HG02798 (cell line): ENCODE results near the gene EGFR.
"Not testable (repeated sequence)": the region's sequence is repeated elsewhere in the genome, so short reads cannot be mapped to it uniquely, and the experiment has no call there.

Source experiments
- ATAC-seq: cut with Tn5 transposase; IDR thresholded peaks from one replicate; pipeline ENCODE4 v1.9.1; 2021; ENCODE audit warnings: mild to moderate bottlenecking; ENCODE audit not compliant: unreplicated experiment, poor library complexity

The EGFR gene

DNA sequence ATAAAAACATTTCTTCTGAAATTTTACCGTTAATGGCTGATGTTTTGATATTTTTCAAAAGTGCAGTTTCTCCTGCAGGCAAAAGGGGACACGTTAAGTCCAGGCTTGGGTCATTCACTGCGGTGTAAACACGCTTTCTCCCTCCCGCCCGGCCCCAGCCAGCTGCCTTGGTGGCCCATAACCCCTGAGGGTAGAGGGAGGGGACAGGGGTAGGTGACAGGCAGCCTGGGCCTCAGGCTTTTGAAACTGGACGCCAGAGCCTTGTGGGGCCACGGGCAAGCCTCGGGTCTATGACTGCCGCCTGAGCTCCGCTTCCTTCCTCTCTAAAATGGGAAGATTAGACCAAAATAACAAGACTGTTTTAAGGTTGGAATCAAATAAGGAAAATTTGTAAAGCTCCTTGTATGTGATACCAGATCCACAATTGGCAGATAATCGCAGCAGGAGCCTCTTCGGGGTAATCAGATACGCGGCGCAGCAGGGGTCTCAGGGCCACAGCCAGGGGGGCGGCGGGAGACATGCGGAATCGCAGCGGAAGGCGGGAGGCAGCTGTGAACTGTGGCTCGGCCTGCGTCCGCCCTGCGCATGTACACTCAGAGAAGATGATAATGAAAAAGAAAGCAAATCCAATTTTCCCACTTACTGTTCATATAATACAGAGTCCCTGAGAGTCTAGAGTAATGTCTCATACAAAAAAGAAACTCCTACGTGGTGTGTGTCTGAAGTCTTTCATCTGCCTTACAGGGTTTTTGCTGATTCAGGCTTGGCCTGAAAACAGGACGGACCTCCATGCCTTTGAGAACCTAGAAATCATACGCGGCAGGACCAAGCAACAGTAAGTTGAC lies 138.3 kb downstream of the EGFR start:
- no peak for ATAC-seq

DNA sequence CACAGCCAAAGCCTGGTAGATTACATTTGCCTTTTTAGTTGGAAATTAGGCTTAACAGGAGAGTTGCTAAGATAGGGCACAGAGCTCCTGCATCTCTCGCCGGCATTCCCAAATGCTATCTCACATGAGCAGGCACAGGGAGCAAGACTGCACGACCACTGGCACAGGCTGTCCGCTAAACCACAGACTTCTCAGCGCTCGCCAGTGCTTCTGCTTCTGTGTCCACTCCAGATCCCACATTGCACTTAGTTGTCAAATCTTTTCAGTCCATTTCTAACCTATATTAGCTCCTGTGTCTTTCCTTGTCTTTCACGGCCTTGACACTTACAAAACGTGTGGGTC lies 138.9 kb downstream of the EGFR start:
- no peak for ATAC-seq

DNA sequence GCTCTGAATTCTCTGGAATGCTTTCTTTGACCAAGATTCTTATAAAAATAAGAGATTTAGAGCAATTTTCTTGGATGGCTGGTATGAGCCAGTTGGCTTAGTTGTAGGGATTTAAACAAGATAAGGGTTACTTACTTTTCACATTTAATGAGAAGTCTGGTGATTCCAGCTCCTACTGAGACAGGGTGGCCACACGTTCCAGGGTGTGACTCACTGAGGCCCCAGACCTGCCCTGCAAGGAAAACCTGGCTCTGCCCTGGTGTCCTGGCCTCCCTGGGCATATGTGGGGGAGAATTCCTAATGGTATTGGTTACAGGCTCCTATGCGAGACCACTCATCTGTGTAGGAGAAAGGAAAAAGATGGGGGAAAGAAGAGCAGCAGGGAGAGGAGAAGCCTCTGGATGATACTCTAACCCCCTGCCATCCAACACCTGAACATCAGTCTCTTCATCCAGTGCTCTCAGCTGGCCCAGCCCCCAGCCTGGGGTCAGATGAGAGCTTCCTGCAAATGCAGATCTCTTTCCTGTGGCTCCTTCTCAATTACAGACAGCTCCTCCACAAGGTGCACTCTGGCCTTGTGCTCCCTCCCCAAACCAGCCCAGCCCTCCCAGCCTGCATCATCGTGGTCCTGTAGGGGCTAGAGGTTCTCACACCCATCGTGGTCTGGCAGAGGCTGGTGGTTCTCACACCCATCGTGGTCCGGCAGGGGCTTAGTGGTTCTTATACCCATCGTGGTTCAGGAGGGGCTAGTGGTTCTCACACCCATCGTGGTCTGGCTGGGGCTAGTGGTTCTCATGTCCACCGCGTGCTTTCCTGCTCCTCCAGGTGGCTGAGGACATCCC lies 139.9 kb downstream of the EGFR start:
- ATAC-seq: no peak

DNA sequence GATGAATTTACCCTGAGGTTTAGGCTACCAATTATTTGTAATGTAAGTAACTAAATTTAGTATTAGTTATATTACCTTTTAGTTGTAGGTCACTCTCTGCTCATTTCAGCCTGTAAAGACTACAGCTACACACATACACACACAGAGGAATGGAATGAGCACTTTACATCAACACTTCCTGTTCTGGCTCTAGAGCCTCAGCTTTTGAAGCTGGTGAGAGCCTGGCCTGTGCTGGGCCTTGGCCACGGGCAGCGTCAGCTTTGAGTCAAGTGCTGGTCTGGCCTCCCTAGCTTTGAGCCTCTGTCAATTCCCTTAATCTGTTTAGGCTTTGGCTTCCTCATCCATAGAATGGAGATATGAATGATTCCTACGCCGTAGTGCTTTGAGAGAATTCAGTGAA lies 141.7 kb downstream of the EGFR start:
- no peak for ATAC-seq

DNA sequence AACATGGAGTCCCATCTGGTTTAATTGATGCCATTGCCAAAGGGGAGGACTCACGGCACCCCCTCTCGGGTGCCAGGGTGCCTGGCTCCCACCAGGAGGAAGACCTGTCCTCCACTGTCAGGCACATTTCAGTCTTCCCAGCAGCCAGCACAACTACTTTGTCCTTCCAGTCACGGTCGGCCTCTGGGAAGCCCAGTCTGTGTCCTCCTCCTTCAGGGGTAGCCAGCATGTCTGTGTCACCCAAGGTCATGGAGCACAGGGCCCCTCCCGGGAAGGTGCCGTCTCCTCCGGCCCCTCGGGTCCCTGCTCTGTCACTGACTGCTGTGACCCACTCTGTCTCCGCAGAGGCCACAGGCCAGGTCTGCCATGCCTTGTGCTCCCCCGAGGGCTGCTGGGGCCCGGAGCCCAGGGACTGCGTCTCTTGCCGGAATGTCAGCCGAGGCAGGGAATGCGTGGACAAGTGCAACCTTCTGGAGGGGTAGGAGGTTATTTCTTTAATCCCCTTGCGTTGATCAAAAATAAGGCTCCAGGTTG lies 142.4 kb downstream of the EGFR start:
- no peak for ATAC-seq

DNA sequence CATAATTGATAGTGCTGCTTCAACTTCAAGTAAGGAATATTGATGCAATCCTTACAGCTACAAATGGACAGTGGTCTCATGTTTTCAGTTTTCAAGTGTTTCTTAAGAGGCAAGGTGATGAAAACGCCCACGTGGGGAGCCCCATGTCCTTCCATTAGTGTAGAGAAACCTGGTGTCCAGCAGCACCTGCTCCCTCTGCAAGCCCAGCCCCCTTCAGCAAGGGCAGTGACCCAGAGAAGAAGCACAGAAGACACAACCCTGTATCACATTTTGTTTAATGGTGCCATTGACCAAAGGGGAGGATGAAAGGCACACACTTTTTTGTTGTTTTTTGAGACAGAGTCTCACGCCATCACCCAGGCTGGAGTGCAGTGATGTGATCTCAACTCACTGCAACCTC lies 143.7 kb downstream of the EGFR start:
- no peak for ATAC-seq

DNA sequence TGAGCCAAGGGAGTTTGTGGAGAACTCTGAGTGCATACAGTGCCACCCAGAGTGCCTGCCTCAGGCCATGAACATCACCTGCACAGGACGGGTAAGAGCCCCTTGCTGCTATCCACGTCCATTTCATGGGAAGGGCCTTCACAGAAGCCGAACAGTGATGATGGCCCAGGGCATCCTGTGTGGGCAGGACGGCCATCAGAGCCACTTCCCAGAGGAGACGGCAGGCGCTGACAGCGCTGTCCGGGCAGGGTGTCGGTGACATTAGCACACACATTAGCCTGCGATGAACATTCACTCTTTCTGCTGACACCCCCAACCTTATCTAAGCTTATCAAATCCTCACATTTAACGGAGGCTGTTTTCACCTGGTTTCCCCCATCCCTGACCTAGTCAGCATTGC lies 144.9 kb downstream of the EGFR start:
- ATAC-seq: no peak

DNA sequence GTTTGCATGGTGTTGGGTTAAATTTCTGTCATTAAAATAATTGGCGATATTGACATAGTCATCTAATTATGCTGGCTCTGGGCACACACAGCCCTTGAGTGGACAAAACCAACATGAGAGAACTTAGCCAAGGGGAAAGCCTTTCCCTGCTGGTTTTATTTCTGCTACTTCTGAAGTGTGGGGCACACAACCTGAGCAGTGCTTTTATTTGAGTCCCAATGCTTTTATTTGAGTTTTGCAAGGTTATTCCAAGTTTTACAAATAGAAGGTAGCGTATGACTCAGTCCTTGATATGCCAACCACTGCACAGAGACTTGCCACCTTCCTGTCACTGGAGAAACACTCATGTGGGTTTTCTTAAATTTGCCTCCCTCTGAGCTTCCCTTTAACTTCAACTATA lies 145.7 kb downstream of the EGFR start:
- ATAC-seq: no peak

DNA sequence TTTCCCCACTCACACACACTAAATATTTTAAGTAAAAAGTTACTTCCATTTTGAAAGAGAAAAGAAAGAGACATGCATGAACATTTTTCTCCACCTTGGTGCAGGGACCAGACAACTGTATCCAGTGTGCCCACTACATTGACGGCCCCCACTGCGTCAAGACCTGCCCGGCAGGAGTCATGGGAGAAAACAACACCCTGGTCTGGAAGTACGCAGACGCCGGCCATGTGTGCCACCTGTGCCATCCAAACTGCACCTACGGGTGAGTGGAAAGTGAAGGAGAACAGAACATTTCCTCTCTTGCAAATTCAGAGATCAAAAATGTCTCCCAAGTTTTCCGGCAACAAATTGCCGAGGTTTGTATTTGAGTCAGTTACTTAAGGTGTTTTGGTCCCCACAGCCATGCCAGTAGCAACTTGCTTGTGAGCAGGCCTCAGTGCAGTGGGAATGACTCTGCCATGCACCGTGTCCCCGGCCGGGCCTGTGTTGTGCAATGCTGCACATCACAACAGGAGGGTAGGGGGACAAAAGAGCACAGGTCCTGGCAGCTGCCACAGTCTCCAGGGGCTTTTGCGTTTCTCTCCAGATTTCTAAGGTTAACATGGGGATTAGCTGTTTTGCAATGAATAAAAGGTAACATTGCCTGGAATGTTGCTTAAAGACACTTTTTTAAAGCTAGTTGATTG lies 146.5 kb downstream of the EGFR start:
- ATAC-seq: no peak

DNA sequence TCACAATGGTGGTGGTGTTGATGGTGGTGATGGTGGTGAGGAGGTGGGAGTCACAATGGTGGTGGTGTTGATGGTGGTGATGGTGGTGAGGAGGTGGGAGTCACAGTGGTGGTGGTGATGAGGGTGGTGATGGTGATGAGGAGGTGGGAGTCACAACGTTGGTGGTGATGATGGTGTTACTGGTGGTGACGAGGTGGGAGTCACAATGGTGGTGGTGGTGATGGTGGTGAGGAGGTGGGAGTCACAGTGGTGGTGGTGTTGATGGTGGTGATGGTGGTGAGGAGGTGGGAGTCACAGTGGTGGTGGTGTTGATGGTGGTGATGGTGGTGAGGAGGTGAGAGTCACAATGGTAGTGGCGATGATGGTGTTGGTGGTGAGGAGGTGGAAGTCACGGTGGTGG lies 148.5 kb downstream of the EGFR start:
- not testable (repeated sequence) for ATAC-seq

DNA sequence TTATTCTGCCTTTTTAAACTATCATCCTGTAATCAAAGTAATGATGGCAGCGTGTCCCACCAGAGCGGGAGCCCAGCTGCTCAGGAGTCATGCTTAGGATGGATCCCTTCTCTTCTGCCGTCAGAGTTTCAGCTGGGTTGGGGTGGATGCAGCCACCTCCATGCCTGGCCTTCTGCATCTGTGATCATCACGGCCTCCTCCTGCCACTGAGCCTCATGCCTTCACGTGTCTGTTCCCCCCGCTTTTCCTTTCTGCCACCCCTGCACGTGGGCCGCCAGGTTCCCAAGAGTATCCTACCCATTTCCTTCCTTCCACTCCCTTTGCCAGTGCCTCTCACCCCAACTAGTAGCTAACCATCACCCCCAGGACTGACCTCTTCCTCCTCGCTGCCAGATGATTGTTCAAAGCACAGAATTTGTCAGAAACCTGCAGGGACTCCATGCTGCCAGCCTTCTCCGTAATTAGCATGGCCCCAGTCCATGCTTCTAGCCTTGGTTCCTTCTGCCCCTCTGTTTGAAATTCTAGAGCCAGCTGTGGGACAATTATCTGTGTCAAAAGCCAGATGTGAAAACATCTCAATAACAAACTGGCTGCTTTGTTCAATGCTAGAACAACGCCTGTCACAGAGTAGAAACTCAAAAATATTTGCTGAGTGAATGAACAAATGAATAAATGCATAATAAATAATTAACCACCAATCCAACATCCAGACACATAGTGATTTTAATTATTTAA lies 151.7 kb downstream of the EGFR start:
- ATAC-seq: no peak

DNA sequence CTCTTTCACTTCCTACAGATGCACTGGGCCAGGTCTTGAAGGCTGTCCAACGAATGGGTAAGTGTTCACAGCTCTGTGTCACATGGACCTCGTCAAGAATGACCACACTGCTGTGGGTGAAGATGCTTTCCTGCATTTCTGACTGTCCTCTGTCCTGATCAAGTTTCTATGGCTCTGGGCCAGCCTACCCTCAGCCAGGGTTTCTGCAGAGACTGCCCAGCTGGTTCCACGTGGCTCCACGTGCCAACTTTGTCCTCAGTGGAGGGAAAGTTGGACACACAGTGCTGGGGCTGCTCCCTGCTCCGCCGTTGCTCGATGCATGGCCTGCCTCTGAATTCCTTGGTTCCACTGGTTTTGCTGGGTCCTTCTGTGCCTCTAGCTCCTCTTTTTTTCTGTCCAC lies 152.3 kb downstream of the EGFR start:
- ATAC-seq: no peak

DNA sequence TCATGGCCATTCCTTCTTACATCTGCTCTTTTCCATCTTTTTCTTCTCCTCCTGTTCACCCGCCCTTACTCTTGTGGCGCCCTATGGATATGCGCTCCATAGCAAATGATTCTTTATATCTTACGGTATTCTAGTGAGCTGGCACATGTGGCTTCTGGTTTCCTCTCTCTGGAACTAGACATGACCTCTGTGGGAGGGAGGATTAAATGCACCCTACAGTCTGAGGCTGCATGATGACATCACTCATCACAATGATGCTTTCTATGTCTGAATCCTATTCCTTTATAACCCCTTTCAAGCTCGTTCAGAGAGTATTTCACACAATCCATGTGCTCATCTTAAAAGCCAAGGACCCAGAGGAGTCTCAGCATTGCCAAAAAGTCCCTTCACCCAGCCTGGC lies 153.3 kb downstream of the EGFR start:
- no peak for ATAC-seq

DNA sequence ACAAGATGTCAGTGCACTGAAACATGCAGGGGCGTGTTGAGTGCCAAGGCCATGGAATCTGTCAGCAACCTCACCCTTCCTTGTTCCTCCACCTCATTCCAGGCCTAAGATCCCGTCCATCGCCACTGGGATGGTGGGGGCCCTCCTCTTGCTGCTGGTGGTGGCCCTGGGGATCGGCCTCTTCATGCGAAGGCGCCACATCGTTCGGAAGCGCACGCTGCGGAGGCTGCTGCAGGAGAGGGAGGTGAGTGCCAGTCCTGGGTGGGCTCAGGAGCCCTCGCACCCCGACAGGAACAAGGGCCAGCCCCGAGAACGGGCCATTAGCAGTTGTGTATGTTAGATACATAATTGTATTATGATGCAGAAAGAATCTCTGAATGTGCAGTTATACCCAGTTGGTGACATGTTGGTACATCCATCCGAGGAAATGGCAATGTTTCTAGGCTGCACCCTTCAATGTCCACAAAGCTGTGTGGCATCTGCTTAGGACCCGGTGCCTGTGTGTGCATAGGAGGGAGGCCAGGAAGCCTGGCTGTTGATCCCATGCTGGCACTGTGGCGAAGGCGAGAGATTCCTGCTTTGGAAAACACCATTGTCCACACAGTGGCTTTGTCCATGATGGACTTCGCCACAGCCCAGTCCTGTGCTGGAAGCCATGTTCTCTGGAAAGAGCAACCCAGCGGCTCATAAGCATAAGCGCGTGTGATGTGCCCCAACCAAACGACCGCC lies 154.2 kb downstream of the EGFR start:
- ATAC-seq: no peak

DNA sequence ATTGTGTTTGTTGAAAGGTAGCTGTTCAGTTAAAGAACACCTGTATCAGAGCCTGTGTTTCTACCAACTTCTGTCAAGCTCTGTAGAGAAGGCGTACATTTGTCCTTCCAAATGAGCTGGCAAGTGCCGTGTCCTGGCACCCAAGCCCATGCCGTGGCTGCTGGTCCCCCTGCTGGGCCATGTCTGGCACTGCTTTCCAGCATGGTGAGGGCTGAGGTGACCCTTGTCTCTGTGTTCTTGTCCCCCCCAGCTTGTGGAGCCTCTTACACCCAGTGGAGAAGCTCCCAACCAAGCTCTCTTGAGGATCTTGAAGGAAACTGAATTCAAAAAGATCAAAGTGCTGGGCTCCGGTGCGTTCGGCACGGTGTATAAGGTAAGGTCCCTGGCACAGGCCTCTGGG lies 154.9 kb downstream of the EGFR start:
- no peak for ATAC-seq

DNA sequence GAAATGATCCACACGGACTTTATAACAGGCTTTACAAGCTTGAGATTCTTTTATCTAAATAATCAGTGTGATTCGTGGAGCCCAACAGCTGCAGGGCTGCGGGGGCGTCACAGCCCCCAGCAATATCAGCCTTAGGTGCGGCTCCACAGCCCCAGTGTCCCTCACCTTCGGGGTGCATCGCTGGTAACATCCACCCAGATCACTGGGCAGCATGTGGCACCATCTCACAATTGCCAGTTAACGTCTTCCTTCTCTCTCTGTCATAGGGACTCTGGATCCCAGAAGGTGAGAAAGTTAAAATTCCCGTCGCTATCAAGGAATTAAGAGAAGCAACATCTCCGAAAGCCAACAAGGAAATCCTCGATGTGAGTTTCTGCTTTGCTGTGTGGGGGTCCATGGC lies 155.6 kb downstream of the EGFR start:
- ATAC-seq: no peak

DNA sequence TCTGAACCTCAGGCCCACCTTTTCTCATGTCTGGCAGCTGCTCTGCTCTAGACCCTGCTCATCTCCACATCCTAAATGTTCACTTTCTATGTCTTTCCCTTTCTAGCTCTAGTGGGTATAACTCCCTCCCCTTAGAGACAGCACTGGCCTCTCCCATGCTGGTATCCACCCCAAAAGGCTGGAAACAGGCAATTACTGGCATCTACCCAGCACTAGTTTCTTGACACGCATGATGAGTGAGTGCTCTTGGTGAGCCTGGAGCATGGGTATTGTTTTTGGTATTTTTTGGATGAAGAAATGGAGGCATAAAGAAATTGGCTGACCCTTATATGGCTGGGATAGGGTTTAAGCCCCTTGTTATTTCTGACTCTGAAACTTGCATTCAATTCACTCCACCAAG lies 156.0 kb downstream of the EGFR start:
- no peak for ATAC-seq

DNA sequence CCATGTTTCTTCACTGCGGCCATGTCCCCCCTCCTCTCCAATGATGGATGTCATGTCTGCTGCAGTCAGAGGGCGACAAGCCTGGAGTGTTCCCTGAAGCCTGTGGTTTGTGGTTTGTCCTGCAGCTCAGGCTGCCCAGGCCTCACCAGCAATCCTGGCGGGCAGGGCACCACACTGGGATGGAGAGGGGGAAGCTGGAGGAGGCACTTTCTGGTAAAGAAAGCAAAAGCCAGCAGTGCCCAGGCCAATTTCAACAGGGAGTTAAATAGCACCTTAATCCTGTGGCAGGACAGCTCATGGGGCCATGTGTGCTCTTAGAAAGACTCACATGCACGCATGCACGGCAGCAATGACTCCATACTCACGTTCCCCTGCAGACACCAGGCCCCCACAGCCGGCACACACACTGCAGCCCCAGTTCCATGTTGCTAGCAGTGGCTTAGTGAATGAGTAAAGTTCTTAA lies 158.3 kb downstream of the EGFR start:
- ATAC-seq: no peak

DNA sequence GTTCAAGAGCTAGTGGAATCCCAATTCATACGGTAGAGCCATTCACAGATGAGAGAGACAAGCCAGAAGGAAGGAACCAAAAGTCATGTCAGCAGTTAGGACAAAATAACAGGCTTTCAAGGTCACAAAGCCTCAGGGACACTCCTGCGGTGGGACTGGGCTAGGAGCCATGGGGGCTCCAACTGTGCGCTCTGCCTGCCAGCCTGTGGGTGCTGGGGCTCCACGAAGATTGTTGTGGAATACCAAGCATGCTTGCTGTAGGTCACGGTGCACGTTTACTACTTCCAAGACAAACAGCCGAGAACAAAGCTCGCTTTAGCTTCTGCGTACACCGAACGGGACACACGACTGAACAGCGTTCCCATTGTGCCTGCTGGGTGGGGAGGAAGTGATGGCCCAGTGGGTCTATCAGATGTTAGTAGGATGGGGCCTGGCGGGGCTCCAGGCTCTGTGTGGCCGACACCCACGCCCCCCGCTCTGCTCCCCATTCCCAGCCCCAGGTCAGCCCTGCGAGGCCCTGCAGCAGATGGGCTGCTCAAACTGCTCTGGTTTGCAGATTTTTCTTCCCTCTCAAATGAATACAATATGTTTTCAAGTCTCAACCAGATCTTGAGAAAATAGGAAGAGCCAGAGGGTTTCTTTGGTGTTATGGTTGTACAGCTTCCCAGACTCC lies 158.9 kb downstream of the EGFR start:
- ATAC-seq: no peak
